ENCODE measurements around the gene BCL7A.

GRCh38 chr12:122028165-122028904, 6.7 kb downstream of the BCL7A start:
- TF ChIP-seq ESRRA (IDR thresholded peaks at IDR 0.05; ENCODE audit: borderline replicate concordance, low read length) (no peak), MYC (IDR thresholded peaks at IDR 0.05; ENCODE audit: borderline replicate concordance, low read length) (no peak), EP300 (IDR thresholded peaks at IDR 0.05) (no peak), CEBPB (IDR thresholded peaks at IDR 0.05) (no peak), POLR2A (IDR thresholded peaks at IDR 0.05; ENCODE audit: low read length) (no peak), RAD21 (conservative IDR thresholded peaks at IDR 0.05 in 1 of 2, IDR thresholded peaks at IDR 0.05 in 1 of 2) (no peak), MAX (IDR thresholded peaks at IDR 0.05) (no peak), CBX2 (IDR thresholded peaks at IDR 0.05; ENCODE audit: borderline replicate concordance, low read depth) (no peak), EHMT2 (IDR thresholded peaks at IDR 0.05; ENCODE audit: low read depth) (no peak), RFX5 (IDR thresholded peaks at IDR 0.05) (no peak), SREBF2 (IDR thresholded peaks at IDR 0.05) (no peak), BHLHE40 (IDR thresholded peaks at IDR 0.05; ENCODE audit: low read depth, low read length) (no peak), KDM1A (IDR thresholded peaks at IDR 0.05; ENCODE audit: low read depth) (no peak)
- TF ChIP-seq, protein P1, sequence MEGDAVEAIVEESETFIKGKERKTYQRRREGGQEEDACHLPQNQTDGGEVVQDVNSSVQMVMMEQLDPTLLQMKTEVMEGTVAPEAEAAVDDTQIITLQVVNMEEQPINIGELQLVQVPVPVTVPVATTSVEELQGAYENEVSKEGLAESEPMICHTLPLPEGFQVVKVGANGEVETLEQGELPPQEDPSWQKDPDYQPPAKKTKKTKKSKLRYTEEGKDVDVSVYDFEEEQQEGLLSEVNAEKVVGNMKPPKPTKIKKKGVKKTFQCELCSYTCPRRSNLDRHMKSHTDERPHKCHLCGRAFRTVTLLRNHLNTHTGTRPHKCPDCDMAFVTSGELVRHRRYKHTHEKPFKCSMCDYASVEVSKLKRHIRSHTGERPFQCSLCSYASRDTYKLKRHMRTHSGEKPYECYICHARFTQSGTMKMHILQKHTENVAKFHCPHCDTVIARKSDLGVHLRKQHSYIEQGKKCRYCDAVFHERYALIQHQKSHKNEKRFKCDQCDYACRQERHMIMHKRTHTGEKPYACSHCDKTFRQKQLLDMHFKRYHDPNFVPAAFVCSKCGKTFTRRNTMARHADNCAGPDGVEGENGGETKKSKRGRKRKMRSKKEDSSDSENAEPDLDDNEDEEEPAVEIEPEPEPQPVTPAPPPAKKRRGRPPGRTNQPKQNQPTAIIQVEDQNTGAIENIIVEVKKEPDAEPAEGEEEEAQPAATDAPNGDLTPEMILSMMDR (IDR thresholded peaks at IDR 0.05), result no peak

All from A549 (cell line).